ENCODE data around the gene NDUFAF2.

DNA sequence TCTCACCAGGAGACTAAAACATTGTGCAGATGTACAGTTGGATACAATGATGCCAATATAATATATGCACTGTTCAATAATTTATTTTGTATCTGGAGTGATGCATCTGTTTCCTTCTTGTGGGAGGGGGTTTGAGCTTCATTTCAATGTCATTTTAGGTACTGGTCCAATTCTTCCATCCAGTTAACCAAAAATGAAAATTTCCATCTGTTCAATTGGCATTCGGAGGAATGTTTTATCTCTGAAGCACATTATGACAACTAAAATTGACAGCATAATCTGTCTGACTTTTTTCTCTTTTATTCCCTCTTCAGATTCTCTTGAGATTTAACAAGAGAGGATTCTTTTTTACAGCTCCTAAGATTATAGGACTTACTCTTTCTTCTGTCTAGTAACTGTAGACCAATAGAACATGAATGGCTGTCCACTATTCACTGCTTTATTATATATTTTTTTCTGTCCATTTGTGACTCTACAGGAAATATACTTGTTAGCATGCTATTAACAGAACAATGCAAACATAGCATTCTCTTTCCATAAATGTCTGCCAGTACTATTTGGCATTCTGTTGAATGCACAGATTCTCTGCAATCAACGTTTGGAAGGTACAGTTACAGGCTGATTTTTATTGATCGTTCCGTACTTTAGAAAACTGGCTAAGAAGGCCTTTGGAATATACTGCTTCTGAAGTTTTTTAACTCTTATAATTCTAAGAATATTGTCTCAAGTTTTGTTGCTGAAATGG is 57.8 kb downstream of the NDUFAF2 start:
- TF ChIP-seq ZNF274 (IDR thresholded peaks at IDR 0.05; ENCODE audit: insufficient read depth, insufficient read length) (no peak), ZNF217 (IDR thresholded peaks at IDR 0.05) (no peak), SP1 (IDR thresholded peaks at IDR 0.05; ENCODE audit: low read depth, low read length) (no peak), EP300 (IDR thresholded peaks at IDR 0.05; ENCODE audit: borderline replicate concordance in 1 of 2, control insufficient read depth in 1 of 2, low read depth in 2 of 2, low read length in 2 of 2) (no peak), YY1 (IDR thresholded peaks at IDR 0.05; ENCODE audit: low read depth, low read length) (no peak), POLR2AphosphoS5 (IDR thresholded peaks at IDR 0.05; ENCODE audit: low read length) (no peak), SMC3 (IDR thresholded peaks at IDR 0.05; ENCODE audit: borderline replicate concordance, low read length) (no peak)
- TF ChIP-seq, protein P1, sequence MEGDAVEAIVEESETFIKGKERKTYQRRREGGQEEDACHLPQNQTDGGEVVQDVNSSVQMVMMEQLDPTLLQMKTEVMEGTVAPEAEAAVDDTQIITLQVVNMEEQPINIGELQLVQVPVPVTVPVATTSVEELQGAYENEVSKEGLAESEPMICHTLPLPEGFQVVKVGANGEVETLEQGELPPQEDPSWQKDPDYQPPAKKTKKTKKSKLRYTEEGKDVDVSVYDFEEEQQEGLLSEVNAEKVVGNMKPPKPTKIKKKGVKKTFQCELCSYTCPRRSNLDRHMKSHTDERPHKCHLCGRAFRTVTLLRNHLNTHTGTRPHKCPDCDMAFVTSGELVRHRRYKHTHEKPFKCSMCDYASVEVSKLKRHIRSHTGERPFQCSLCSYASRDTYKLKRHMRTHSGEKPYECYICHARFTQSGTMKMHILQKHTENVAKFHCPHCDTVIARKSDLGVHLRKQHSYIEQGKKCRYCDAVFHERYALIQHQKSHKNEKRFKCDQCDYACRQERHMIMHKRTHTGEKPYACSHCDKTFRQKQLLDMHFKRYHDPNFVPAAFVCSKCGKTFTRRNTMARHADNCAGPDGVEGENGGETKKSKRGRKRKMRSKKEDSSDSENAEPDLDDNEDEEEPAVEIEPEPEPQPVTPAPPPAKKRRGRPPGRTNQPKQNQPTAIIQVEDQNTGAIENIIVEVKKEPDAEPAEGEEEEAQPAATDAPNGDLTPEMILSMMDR (IDR thresholded peaks at IDR 0.05 in 2 of 3, conservative IDR thresholded peaks at IDR 0.05 in 1 of 3; ENCODE audit: control insufficient read depth in 2 of 3, extremely low read depth in 1 of 3, insufficient read depth in 1 of 3, low read depth in 3 of 3, low read length in 3 of 3): no peak
- TF ChIP-seq, protein P2, sequence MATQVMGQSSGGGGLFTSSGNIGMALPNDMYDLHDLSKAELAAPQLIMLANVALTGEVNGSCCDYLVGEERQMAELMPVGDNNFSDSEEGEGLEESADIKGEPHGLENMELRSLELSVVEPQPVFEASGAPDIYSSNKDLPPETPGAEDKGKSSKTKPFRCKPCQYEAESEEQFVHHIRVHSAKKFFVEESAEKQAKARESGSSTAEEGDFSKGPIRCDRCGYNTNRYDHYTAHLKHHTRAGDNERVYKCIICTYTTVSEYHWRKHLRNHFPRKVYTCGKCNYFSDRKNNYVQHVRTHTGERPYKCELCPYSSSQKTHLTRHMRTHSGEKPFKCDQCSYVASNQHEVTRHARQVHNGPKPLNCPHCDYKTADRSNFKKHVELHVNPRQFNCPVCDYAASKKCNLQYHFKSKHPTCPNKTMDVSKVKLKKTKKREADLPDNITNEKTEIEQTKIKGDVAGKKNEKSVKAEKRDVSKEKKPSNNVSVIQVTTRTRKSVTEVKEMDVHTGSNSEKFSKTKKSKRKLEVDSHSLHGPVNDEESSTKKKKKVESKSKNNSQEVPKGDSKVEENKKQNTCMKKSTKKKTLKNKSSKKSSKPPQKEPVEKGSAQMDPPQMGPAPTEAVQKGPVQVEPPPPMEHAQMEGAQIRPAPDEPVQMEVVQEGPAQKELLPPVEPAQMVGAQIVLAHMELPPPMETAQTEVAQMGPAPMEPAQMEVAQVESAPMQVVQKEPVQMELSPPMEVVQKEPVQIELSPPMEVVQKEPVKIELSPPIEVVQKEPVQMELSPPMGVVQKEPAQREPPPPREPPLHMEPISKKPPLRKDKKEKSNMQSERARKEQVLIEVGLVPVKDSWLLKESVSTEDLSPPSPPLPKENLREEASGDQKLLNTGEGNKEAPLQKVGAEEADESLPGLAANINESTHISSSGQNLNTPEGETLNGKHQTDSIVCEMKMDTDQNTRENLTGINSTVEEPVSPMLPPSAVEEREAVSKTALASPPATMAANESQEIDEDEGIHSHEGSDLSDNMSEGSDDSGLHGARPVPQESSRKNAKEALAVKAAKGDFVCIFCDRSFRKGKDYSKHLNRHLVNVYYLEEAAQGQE (IDR thresholded peaks at IDR 0.05; ENCODE audit: low read depth, low read length): no peak
- TF ChIP-seq, protein P3, sequence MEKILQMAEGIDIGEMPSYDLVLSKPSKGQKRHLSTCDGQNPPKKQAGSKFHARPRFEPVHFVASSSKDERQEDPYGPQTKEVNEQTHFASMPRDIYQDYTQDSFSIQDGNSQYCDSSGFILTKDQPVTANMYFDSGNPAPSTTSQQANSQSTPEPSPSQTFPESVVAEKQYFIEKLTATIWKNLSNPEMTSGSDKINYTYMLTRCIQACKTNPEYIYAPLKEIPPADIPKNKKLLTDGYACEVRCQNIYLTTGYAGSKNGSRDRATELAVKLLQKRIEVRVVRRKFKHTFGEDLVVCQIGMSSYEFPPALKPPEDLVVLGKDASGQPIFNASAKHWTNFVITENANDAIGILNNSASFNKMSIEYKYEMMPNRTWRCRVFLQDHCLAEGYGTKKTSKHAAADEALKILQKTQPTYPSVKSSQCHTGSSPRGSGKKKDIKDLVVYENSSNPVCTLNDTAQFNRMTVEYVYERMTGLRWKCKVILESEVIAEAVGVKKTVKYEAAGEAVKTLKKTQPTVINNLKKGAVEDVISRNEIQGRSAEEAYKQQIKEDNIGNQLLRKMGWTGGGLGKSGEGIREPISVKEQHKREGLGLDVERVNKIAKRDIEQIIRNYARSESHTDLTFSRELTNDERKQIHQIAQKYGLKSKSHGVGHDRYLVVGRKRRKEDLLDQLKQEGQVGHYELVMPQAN (conservative IDR thresholded peaks at IDR 0.05): no peak
- TF ChIP-seq, protein P4, sequence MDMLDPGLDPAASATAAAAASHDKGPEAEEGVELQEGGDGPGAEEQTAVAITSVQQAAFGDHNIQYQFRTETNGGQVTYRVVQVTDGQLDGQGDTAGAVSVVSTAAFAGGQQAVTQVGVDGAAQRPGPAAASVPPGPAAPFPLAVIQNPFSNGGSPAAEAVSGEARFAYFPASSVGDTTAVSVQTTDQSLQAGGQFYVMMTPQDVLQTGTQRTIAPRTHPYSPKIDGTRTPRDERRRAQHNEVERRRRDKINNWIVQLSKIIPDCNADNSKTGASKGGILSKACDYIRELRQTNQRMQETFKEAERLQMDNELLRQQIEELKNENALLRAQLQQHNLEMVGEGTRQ (IDR thresholded peaks at IDR 0.05; ENCODE audit: borderline replicate concordance, low read depth, low read length): no peak
